NCI-H1092 treated with DMSO at 0.1 percent for 48 hours (cell line): ENCODE data around the gene EEF1E1.
A peak's percentile ranks its signal among the peaks of the same experiment; 100 is the strongest.
"Not testable (repeated sequence)": the region's sequence is repeated elsewhere in the genome, so short reads cannot be mapped to it uniquely, and the experiment has no call there.

Experiments
- DNase-seq: peaks from one replicate; lab custom pipeline; 2025; lab: John Stamatoyannopoulos, UW

The EEF1E1 gene

GRCh38 chr6:8063761-8064637, 38.3 kb downstream of the EEF1E1 start, which contains the start of gene BLOC1S5:
TSS of gene BLOC1S5 (minus strand) at chr6:8064389. CDS start at chr6:8064376, 13 bp downstream.
- DNase-seq, result peak; percentile 86

- no peak for DNase-seq
Measured at GRCh38 chr6:8061736-8062135, 40.6 kb downstream of the EEF1E1 start.

GRCh38 chr6:8060346-8060745, 42.0 kb downstream of the EEF1E1 start:
- no peak for DNase-seq

- DNase-seq, result no peak
Measured at GRCh38 chr6:8059129-8059528, 43.2 kb downstream of the EEF1E1 start.

- DNase-seq, result no peak
Measured at GRCh38 chr6:8057793-8058192, 44.6 kb downstream of the EEF1E1 start.

- DNase-seq, result no peak
Measured at GRCh38 chr6:8057263-8057662, 45.1 kb downstream of the EEF1E1 start.

GRCh38 chr6:8054276-8054675, 48.1 kb downstream of the EEF1E1 start:
- DNase-seq, result no peak

- DNase-seq, result no peak
Measured at GRCh38 chr6:8047541-8048292, 54.6 kb downstream of the EEF1E1 start.

- not testable (repeated sequence) for DNase-seq
Measured at GRCh38 chr6:8045769-8046168, 56.6 kb downstream of the EEF1E1 start.

GRCh38 chr6:8043221-8043620, 59.1 kb downstream of the EEF1E1 start:
- no peak for DNase-seq

GRCh38 chr6:8041913-8042583, 60.3 kb downstream of the EEF1E1 start:
- DNase-seq, result no peak

- DNase-seq, result not testable (repeated sequence)
Measured at GRCh38 chr6:8034107-8034506, 68.2 kb downstream of the EEF1E1 start.

GRCh38 chr6:8030920-8031319, 71.4 kb downstream of the EEF1E1 start:
- no peak for DNase-seq
